A549 (cell line): ENCODE measurements around the gene L3MBTL4. TPM values are rescaled to one million over a fixed set of nuclear protein-coding genes. Genes with fewer than 3 reads are reported as not detected.

Experiments
- ATAC-seq, 2 experiments: fragments of 200-7000 bp in 1 of 2; fragments of >200 bp in 1 of 2; cut with Nextera tagmentation in 1 of 2; cut with Tn5 transposase in 1 of 2; 3 replicates each; pipeline versions ENCODE4 v1.8.0 to v1.9.1; 2018 to 2020; ENCODE audit warnings: mild to moderate bottlenecking in 1 of 2, moderate library complexity in 1 of 2
- CTCF ChIA-PET: fragments of 300-600 bp; sonication (Branson Sonifier 250); formaldehyde crosslinking; extraction: SDS; loops from one replicate; lab custom pipeline; 2021; ENCODE audit warnings: antibody characterized with exemption, inconsistent platforms; lab: Yijun Ruan, JAX
- POLR2A ChIA-PET: fragments of 350-600 bp; formaldehyde crosslinking; extraction: SDS; loops from one replicate; lab custom pipeline; 2021; ENCODE audit warnings: antibody characterized with exemption, inconsistent platforms; lab: Yijun Ruan, JAX
- DNase-seq, 2 experiments: peaks; one replicate each; pipeline versions ENCODE4 v3.0.0 to v3.0.0-alpha.2; 2011 to 2016; ENCODE audit warnings: low read depth in 1 of 2, low spot score in 1 of 2
- FAIRE-seq: peaks from 2 replicates; lab custom pipeline; 2011; peaks lifted over from hg19 to GRCh38; lab: Jason Lieb, UNC
- H3K27ac ChIP-seq, 2 experiments: fragments of >200 bp; sonication (Bioruptor Twin); formaldehyde crosslinking; 3 replicates each; pipeline ENCODE4 v1.5.1; 2016 to 2017
- H3K4me1 ChIP-seq: fragments of >200 bp; sonication (Bioruptor Twin); formaldehyde crosslinking; 3 replicates; pipeline ENCODE4 v1.6.1; 2016
- H3K4me2 ChIP-seq: fragments of >200 bp; sonication (Bioruptor Twin); formaldehyde crosslinking; 3 replicates; pipeline ENCODE4 v1.6.1; 2016
- H3K4me3 ChIP-seq: fragments of >200 bp; sonication (Bioruptor Twin); formaldehyde crosslinking; 3 replicates; pipeline ENCODE4 v1.5.1; 2016
- H3K9me3 ChIP-seq: fragments of >200 bp; sonication (Bioruptor Twin); formaldehyde crosslinking; 3 replicates; pipeline ENCODE4 v1.6.1; 2016
- CBX2 ChIP-seq: fragments of 200-600 bp; sonication (generic); IDR thresholded peaks from 2 replicates; pipeline ENCODE4 v1.6.1; 2016; ENCODE audit warnings: low read depth, mild to moderate bottlenecking, borderline replicate concordance
- EHF ChIP-seq: fragments of 250-450 bp; sonication (Bioruptor Pico); IDR thresholded peaks from 2 replicates; pipeline ENCODE4 v1.5.0; 2020; ENCODE audit warnings: mild to moderate bottlenecking
- EP300 ChIP-seq, 2 experiments: fragments of >200 bp; sonication (Bioruptor Twin); formaldehyde crosslinking; IDR thresholded peaks; 2 replicates in 1 of 2; 3 replicates in 1 of 2; pipeline ENCODE4 v1.6.1; 2016 to 2017
- FOSB ChIP-seq: fragments of 250-450 bp; sonication (Bioruptor Pico); IDR thresholded peaks from 2 replicates; pipeline ENCODE4 v1.5.0; 2020; ENCODE audit warnings: mild to moderate bottlenecking, moderate library complexity
- HDAC2 ChIP-seq: fragments of 200-600 bp; sonication (generic); IDR thresholded peaks from 2 replicates; pipeline ENCODE4 v1.6.1; 2016
- HOXB13 ChIP-seq: fragments of 250-450 bp; sonication (Bioruptor Pico); IDR thresholded peaks from 2 replicates; pipeline ENCODE4 v1.5.0; 2020; ENCODE audit warnings: low read depth, mild to moderate bottlenecking, moderate library complexity
- HOXB5 ChIP-seq: fragments of 250-450 bp; sonication (Bioruptor Pico); IDR thresholded peaks from 2 replicates; pipeline ENCODE4 v1.5.0; 2020; ENCODE audit warnings: mild to moderate bottlenecking, moderate library complexity
- KDM5A ChIP-seq: fragments of 200-600 bp; sonication (generic); IDR thresholded peaks from 2 replicates; pipeline ENCODE4 v1.6.1; 2016; ENCODE audit warnings: antibody characterized with exemption, mild to moderate bottlenecking
- MAFK ChIP-seq: fragments of 450-650 bp; IDR thresholded peaks from 2 replicates; pipeline ENCODE4 v1.6.1; 2014; ENCODE audit not compliant: partially characterized antibody
- RCOR1 ChIP-seq: fragments of 150-350 bp; IDR thresholded peaks from 2 replicates; pipeline ENCODE4 v1.6.1; 2014; ENCODE audit warnings: antibody characterized with exemption, low read length, low read depth
- RFX5 ChIP-seq: fragments of 450-650 bp; IDR thresholded peaks from 2 replicates; pipeline ENCODE4 v1.7.1; 2014; ENCODE audit warnings: antibody characterized with exemption, mild to moderate bottlenecking, moderate library complexity
- RNF2 ChIP-seq: fragments of 200-600 bp; sonication (generic); IDR thresholded peaks from 2 replicates; pipeline ENCODE4 v1.6.1; 2016; ENCODE audit warnings: low read depth, mild to moderate bottlenecking, antibody characterized with exemption, moderate library complexity, borderline replicate concordance
- SMC3 ChIP-seq: fragments of >200 bp; sonication (Bioruptor Twin); formaldehyde crosslinking; IDR thresholded peaks from 3 replicates; pipeline ENCODE4 v1.6.1; 2018; ENCODE audit warnings: inconsistent platforms
- TFCP2L1 ChIP-seq: fragments of 250-450 bp; sonication (Bioruptor Pico); IDR thresholded peaks from 2 replicates; pipeline ENCODE4 v1.5.0; 2021; ENCODE audit warnings: mild to moderate bottlenecking
- TP53 ChIP-seq: fragments of 250-450 bp; sonication (Bioruptor Pico); IDR thresholded peaks from 2 replicates; pipeline ENCODE4 v1.5.0; 2021; ENCODE audit warnings: mild to moderate bottlenecking, moderate library complexity
- ZC3H11A ChIP-seq: fragments of 450-650 bp; IDR thresholded peaks from 2 replicates; pipeline ENCODE4 v1.6.1; 2014; ENCODE audit warnings: antibody characterized with exemption, mild to moderate bottlenecking
- ZFP36 ChIP-seq: fragments of 450-650 bp; IDR thresholded peaks from 2 replicates; pipeline ENCODE4 v1.6.1; 2014; ENCODE audit warnings: borderline replicate concordance; ENCODE audit not compliant: partially characterized antibody
- WGBS: methylation state at CpG from one replicate; pipeline ENCODE4 v1.1.6; 2017; ENCODE audit errors: missing lambda C conversion rate; 5-methylcytosine and 5-hydroxymethylcytosine counted together
- polyA plus RNA-seq, 4 experiments: library from polyadenylated mRNA; depleted of rRNA in 3 of 4; stranded (reverse); fragments of >200 nt; fragmentation: RNase III in 1 of 4; extraction: RNeasy Plus Mini Kit Qiagen cat#74134 plus additional on column Dnase treatment in 1 of 4; gene quantifications; 2 replicates in 3 of 4; 3 replicates in 1 of 4; pipeline ENCODE4 v1.2.3, GENCODE V29; 2011 to 2017
- TF ChIP-seq, protein P1 (sequence below): fragments of 250-450 bp; sonication (Bioruptor Pico); IDR thresholded peaks from 2 replicates; pipeline ENCODE4 v1.5.0; 2020; ENCODE audit warnings: low read depth, mild to moderate bottlenecking, moderate library complexity
- TF ChIP-seq, protein P2 (sequence below): fragments of >200 bp; sonication (Bioruptor Twin); formaldehyde crosslinking; IDR thresholded peaks from 2 replicates; pipeline ENCODE4 v1.6.1; 2016
- TF ChIP-seq, protein P3 (sequence below): fragments of >200 bp; sonication (Bioruptor Twin); formaldehyde crosslinking; IDR thresholded peaks from 3 replicates; pipeline ENCODE4 v1.6.1; 2016
- TF ChIP-seq, protein P4 (sequence below): IDR thresholded peaks from 2 replicates; pipeline ENCODE4 v1.6.1; 2012
- TF ChIP-seq, protein P5 (sequence below): IDR thresholded peaks from 2 replicates; pipeline ENCODE4 v1.6.1; 2012; ENCODE audit warnings: low read depth, borderline replicate concordance
- TF ChIP-seq, protein P6 (sequence below): fragments of >200 bp; sonication (Bioruptor Twin); formaldehyde crosslinking; IDR thresholded peaks from 3 replicates; pipeline ENCODE4 v1.5.1; 2016

The L3MBTL4 gene
- polyA plus RNA-seq, 2 of the 4 experiments (the other 2 are of a cell fraction), result 0.03 to 0.06 TPM

DNA sequence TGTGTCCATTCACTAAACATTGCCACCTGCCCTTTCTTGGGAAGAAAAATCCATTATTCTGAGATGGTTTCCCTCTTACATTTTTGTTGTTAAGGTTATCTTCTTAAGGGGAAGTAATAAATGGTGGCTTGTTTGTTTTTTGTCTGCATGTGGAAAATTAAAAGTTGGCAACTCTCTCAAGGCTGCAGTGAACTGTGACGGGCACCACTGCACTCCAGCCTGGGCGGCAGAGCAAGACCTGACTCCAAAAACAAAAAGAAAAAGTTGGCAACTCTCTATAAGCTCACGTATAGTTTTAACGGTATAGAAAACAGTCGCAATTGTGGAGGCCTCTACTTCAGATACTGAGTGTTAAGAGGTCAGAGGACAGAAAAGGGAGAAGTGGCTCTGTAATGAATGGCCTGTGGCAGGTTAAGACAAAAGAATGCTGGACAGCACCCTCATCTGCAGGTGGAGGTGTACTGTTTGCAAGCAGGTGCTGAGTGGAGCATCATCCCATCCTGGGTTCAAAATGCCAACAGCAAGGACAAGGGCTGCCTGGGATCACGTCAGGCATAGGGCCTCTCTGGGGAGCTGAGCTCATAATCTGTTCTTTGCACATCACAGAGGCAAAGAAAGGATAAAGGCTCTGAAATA lies 16.7 kb downstream of the L3MBTL4 start:
- Histone ChIP-seq H3K27ac (no peak overlapping the region), H3K4me3 (no peak overlapping the region), H3K4me1 (no peaks in the 10 kb centered on the region), H3K4me2 (no peak overlapping the region), H3K9me3 (no peaks in the 10 kb centered on the region)
- 38% methylated on average over 6 of the region's 6 CpGs for WGBS
- no peak for ATAC-seq
- CTCF ChIA-PET, result no interaction called here
- no peak for FAIRE-seq
- no peak for DNase-seq
- TF ChIP-seq KDM5A, result no peak
- TF ChIP-seq HOXB13 (CRISPR knock-in tag), result no peak
- TF ChIP-seq, protein P1, sequence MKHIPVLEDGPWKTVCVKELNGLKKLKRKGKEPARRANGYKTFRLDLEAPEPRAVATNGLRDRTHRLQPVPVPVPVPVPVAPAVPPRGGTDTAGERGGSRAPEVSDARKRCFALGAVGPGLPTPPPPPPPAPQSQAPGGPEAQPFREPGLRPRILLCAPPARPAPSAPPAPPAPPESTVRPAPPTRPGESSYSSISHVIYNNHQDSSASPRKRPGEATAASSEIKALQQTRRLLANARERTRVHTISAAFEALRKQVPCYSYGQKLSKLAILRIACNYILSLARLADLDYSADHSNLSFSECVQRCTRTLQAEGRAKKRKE (CRISPR knock-in tag), result no peak
- no peak for TF ChIP-seq SMC3
- TF ChIP-seq HDAC2, result no peak
- TF ChIP-seq RCOR1, result no peak
- TF ChIP-seq, protein P2, sequence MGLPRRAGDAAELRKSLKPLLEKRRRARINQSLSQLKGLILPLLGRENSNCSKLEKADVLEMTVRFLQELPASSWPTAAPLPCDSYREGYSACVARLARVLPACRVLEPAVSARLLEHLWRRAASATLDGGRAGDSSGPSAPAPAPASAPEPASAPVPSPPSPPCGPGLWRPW, result no peak
- no peak for TF ChIP-seq RNF2
- TF ChIP-seq, protein P3, sequence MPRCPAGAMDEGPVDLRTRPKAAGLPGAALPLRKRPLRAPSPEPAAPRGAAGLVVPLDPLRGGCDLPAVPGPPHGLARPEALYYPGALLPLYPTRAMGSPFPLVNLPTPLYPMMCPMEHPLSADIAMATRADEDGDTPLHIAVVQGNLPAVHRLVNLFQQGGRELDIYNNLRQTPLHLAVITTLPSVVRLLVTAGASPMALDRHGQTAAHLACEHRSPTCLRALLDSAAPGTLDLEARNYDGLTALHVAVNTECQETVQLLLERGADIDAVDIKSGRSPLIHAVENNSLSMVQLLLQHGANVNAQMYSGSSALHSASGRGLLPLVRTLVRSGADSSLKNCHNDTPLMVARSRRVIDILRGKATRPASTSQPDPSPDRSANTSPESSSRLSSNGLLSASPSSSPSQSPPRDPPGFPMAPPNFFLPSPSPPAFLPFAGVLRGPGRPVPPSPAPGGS, result no peak
- no peak for TF ChIP-seq CBX2
- TF ChIP-seq EHF, result no peak
- no peak for TF ChIP-seq TP53 (CRISPR knock-in tag)
- TF ChIP-seq EP300 (IDR thresholded peaks at IDR 0.05), result no peak
- no peak for TF ChIP-seq MAFK
- TF ChIP-seq FOSB (CRISPR knock-in tag), result no peak
- TF ChIP-seq TFCP2L1 (CRISPR knock-in tag), result no peak
- no peak for TF ChIP-seq ZC3H11A
- TF ChIP-seq, protein P4, sequence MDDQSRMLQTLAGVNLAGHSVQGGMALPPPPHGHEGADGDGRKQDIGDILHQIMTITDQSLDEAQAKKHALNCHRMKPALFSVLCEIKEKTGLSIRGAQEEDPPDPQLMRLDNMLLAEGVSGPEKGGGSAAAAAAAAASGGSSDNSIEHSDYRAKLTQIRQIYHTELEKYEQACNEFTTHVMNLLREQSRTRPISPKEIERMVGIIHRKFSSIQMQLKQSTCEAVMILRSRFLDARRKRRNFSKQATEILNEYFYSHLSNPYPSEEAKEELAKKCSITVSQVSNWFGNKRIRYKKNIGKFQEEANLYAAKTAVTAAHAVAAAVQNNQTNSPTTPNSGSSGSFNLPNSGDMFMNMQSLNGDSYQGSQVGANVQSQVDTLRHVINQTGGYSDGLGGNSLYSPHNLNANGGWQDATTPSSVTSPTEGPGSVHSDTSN, result no peak
- POLR2A ChIA-PET, result no interaction called here

DNA sequence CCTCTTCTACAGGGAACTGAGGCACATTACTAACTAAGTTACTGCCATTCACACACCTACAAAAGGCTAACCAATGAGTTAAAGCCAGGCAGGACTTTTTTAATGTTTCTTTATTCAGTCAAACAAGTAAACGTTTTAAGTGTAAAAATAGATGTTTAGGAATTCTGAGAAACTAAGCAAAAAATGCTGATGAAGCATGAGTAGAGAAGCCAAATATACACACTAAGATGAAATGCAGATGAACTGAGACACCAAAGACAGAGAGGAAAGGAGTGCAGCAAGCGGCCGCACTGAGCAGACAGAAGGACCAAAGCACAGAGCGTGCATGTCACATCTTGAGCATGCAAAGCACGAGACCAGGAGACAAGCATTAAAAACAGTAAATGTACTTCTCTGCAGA lies 17.9 kb downstream of the L3MBTL4 start:
- CTCF ChIA-PET, result no interaction called here
- no peak for FAIRE-seq

DNA sequence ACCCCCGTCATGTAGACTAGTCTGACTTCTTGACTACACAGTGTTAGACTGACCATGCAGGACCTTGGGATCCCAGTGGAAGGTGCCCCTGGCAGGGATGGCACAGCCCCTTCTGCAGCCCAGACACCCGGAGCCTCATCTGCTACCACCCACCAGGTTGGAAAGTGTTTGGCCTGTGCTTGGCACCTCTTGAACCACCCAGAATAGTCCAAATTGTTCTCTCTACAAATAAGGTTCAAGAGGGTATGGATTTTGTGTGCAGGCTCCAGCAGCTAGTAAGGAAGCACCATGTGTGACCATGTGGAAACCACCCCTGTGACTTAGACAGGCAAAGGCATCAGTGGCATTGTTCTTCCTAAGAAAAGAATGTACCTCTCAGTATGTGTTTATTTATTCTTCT lies 18.4 kb downstream of the L3MBTL4 start:
- H3K4me1 ChIP-seq, result no peaks in the 10 kb centered on the region
- DNase-seq (no peak), FAIRE-seq (no peak), ATAC-seq (no peak)
- no peak overlapping the region for H3K4me2 ChIP-seq
- 0% methylated on average over 2 of the region's 2 CpGs for WGBS
- CTCF ChIA-PET, result no interaction called here
- no peak overlapping the region for H3K27ac ChIP-seq
- H3K4me3 ChIP-seq, result no peak overlapping the region
- TF ChIP-seq, protein P3, result no peak
- TF ChIP-seq, protein P5, sequence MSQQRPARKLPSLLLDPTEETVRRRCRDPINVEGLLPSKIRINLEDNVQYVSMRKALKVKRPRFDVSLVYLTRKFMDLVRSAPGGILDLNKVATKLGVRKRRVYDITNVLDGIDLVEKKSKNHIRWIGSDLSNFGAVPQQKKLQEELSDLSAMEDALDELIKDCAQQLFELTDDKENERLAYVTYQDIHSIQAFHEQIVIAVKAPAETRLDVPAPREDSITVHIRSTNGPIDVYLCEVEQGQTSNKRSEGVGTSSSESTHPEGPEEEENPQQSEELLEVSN, result no peak
- TF ChIP-seq RFX5 (no peak), ZFP36 (no peak), HOXB5 (no peak), TFCP2L1 (CRISPR knock-in tag) (no peak)
- TF ChIP-seq, protein P6, sequence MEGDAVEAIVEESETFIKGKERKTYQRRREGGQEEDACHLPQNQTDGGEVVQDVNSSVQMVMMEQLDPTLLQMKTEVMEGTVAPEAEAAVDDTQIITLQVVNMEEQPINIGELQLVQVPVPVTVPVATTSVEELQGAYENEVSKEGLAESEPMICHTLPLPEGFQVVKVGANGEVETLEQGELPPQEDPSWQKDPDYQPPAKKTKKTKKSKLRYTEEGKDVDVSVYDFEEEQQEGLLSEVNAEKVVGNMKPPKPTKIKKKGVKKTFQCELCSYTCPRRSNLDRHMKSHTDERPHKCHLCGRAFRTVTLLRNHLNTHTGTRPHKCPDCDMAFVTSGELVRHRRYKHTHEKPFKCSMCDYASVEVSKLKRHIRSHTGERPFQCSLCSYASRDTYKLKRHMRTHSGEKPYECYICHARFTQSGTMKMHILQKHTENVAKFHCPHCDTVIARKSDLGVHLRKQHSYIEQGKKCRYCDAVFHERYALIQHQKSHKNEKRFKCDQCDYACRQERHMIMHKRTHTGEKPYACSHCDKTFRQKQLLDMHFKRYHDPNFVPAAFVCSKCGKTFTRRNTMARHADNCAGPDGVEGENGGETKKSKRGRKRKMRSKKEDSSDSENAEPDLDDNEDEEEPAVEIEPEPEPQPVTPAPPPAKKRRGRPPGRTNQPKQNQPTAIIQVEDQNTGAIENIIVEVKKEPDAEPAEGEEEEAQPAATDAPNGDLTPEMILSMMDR, result no peak
- POLR2A ChIA-PET, result no interaction called here
- no peaks in the 10 kb centered on the region for H3K9me3 ChIP-seq

More for the DNA sequence above, 17.9 kb downstream of the L3MBTL4 start:
- ATAC-seq, result no peak
- Histone ChIP-seq H3K4me3 (no peak overlapping the region), H3K9me3 (no peaks in the 10 kb centered on the region), H3K4me1 (no peaks in the 10 kb centered on the region), H3K4me2 (no peak overlapping the region), H3K27ac (no peak overlapping the region)
- TF ChIP-seq RFX5, result no peak
- TF ChIP-seq MAFK, result peak; percentile 54
- WGBS, result 32% methylated on average over 5 of the region's 5 CpGs
- DNase-seq, result no peak
- POLR2A ChIA-PET, result no interaction called here
